ENCODE results near the gene TDO2. TPM values are rescaled to one million over a fixed set of nuclear protein-coding genes. Genes with fewer than 3 reads are reported as not detected.

The TDO2 gene
- total RNA-seq, 3 donors from 2014 or later, result not detected

- intact Hi-C loops (cut with DNase I; ENCODE audit: low total_unique reads), result no loop called here
- H3K9me3 ChIP-seq, result peaks cover 4% of the 10 kb centered on the region in 2 donors
- TF ChIP-seq POLR2AphosphoS5 (IDR thresholded peaks at IDR 0.05), result no peak
- TF ChIP-seq, protein P1, sequence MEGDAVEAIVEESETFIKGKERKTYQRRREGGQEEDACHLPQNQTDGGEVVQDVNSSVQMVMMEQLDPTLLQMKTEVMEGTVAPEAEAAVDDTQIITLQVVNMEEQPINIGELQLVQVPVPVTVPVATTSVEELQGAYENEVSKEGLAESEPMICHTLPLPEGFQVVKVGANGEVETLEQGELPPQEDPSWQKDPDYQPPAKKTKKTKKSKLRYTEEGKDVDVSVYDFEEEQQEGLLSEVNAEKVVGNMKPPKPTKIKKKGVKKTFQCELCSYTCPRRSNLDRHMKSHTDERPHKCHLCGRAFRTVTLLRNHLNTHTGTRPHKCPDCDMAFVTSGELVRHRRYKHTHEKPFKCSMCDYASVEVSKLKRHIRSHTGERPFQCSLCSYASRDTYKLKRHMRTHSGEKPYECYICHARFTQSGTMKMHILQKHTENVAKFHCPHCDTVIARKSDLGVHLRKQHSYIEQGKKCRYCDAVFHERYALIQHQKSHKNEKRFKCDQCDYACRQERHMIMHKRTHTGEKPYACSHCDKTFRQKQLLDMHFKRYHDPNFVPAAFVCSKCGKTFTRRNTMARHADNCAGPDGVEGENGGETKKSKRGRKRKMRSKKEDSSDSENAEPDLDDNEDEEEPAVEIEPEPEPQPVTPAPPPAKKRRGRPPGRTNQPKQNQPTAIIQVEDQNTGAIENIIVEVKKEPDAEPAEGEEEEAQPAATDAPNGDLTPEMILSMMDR (IDR thresholded peaks at IDR 0.05), result no peak
- no peak for TF ChIP-seq POLR2A (IDR thresholded peaks at IDR 0.05)
- H3K4me1 ChIP-seq, result no peaks in the 10 kb centered on the region
- H3K36me3 ChIP-seq, result no peaks in the 10 kb centered on the region
- no peak overlapping the region for H3K4me3 ChIP-seq
- H3K27ac ChIP-seq, result no peak overlapping the region
- H3K27me3 ChIP-seq, result no peaks in the 10 kb centered on the region
- no peak for DNase-seq (ENCODE audit: low spot score in 2 of 2)
Observed at GRCh38 chr4:155877971-155878370, 25.5 kb upstream of the TDO2 start.

GRCh38 chr4:155878611-155879010 lies 24.9 kb upstream of the TDO2 start:
- Histone ChIP-seq H3K9me3 (peaks cover 4% of the 10 kb centered on the region in 2 donors), H3K27me3 (no peaks in the 10 kb centered on the region), H3K36me3 (no peaks in the 10 kb centered on the region), H3K27ac (no peak overlapping the region), H3K4me3 (no peak overlapping the region), H3K4me1 (no peaks in the 10 kb centered on the region)
- no peak for DNase-seq (ENCODE audit: low spot score in 2 of 2)
- intact Hi-C loops (cut with DNase I; ENCODE audit: low total_unique reads), result no loop called here
- TF ChIP-seq POLR2A (IDR thresholded peaks at IDR 0.05) (no peak), POLR2AphosphoS5 (IDR thresholded peaks at IDR 0.05) (no peak)
- TF ChIP-seq, protein P1 (IDR thresholded peaks at IDR 0.05), result no peak

GRCh38 chr4:155879767-155880166 lies 23.7 kb upstream of the TDO2 start:
- no peak overlapping the region for H3K4me3 ChIP-seq
- TF ChIP-seq, protein P1 (IDR thresholded peaks at IDR 0.05), result no peak
- TF ChIP-seq POLR2A (IDR thresholded peaks at IDR 0.05), result no peak
- TF ChIP-seq POLR2AphosphoS5 (IDR thresholded peaks at IDR 0.05), result no peak

DNA sequence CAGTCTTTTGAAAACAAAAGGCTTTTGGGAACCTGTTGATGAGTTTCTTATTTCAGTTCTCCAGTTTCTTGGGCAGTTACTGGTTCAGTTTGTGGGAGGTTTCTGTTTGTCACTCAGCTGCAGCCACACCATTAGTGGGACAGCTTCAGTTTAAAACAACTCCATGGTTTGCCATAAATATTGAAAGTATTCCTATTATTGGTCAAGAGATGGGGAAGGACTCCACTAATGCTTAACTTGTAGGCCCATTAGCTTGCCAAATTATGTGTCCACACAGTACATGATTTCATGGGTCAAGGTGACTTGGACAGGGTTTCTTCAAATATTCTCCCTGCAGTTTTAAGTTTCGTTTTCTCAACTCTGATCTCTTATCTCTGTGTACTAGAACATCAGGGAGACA lies 21.9 kb upstream of the TDO2 start:
- intact Hi-C loops (cut with DNase I; ENCODE audit: low total_unique reads), result no loop called here
- no peak overlapping the region for H3K27ac ChIP-seq
- no peaks in the 10 kb centered on the region for H3K27me3 ChIP-seq
- no peak overlapping the region for H3K4me3 ChIP-seq
- H3K36me3 ChIP-seq, result no peaks in the 10 kb centered on the region
- H3K4me1 ChIP-seq, result no peaks in the 10 kb centered on the region
- TF ChIP-seq POLR2AphosphoS5 (IDR thresholded peaks at IDR 0.05) (no peak), POLR2A (IDR thresholded peaks at IDR 0.05) (no peak)
- TF ChIP-seq, protein P1 (IDR thresholded peaks at IDR 0.05), result no peak
- DNase-seq (ENCODE audit: low spot score in 2 of 2), result no peak
- H3K9me3 ChIP-seq, result no peaks in the 10 kb centered on the region

More at GRCh38 chr4:155879767-155880166, 23.7 kb upstream of the TDO2 start:
- intact Hi-C loops (cut with DNase I; ENCODE audit: low total_unique reads), result no loop called here
- peaks cover 4% of the 10 kb centered on the region in 2 donors for H3K9me3 ChIP-seq
- no peak overlapping the region for H3K27ac ChIP-seq
- H3K36me3 ChIP-seq, result no peaks in the 10 kb centered on the region
- DNase-seq (ENCODE audit: low spot score in 2 of 2), result no peak
- no peaks in the 10 kb centered on the region for H3K4me1 ChIP-seq
- H3K27me3 ChIP-seq, result no peaks in the 10 kb centered on the region

- TF ChIP-seq, protein P1 (IDR thresholded peaks at IDR 0.05), result no peak
- no peak for TF ChIP-seq POLR2AphosphoS5 (IDR thresholded peaks at IDR 0.05)
- TF ChIP-seq POLR2A (IDR thresholded peaks at IDR 0.05), result no peak
- no peak for DNase-seq (ENCODE audit: low spot score in 2 of 2)
- H3K27ac ChIP-seq, result no peak overlapping the region
- intact Hi-C loops (cut with DNase I; ENCODE audit: low total_unique reads), result no loop called here
- H3K4me1 ChIP-seq, result no peaks in the 10 kb centered on the region
- H3K36me3 ChIP-seq, result no peaks in the 10 kb centered on the region
- no peaks in the 10 kb centered on the region for H3K27me3 ChIP-seq
- no peaks in the 10 kb centered on the region for H3K9me3 ChIP-seq
- H3K4me3 ChIP-seq, result no peak overlapping the region
Observed at GRCh38 chr4:155883895-155884294, 19.6 kb upstream of the TDO2 start.

All from breast epithelium (tissue), 4 donors.